H1 (cell line): ENCODE results near the gene STARD3. TPM values are rescaled to one million over a fixed set of nuclear protein-coding genes. Genes with fewer than 3 reads are reported as not detected.
A peak's percentile ranks its signal among the peaks of the same experiment; 100 is the strongest.

ENCODE experiments used
- CTCF ChIA-PET: fragments of 300-600 bp; sonication (Branson Sonifier 250); formaldehyde crosslinking; loops from one replicate; lab custom pipeline; 2021; ENCODE audit not compliant: partially characterized antibody; lab: Charles Lee
- POLR2A ChIA-PET: fragments of 300-600 bp; sonication (Branson Sonifier 250); formaldehyde crosslinking; loops from one replicate; lab custom pipeline; 2021; ENCODE audit warnings: inconsistent platforms; ENCODE audit not compliant: partially characterized antibody; lab: Charles Lee
- DNase-seq, 2 experiments: peaks; one replicate each; pipeline versions ENCODE4 v3.0.0 to v3.0.0-alpha.2; 2010 to 2022; ENCODE audit warnings: low spot score in 2 of 2, low read depth in 1 of 2, mixed read lengths in 1 of 2
- FAIRE-seq: peaks from 2 replicates; lab custom pipeline; 2011; peaks lifted over from hg19 to GRCh38; lab: Jason Lieb, UNC
- H2AFZ ChIP-seq: 2 replicates; pipeline ENCODE4 v1.8.1; 2012; ENCODE audit warnings: low read length, inconsistent platforms
- H2AK5ac ChIP-seq: 2 replicates; pipeline ENCODE4 v1.6.1; 2013; ENCODE audit warnings: low read depth, low read length
- H2BK120ac ChIP-seq: replicated peaks from 2 replicates; pipeline ENCODE3; 2013; ENCODE audit warnings: low read depth, low read length, inconsistent platforms
- H2BK12ac ChIP-seq: 2 replicates; pipeline ENCODE4 v1.6.1; 2013; ENCODE audit warnings: low read depth, low read length
- H2BK15ac ChIP-seq: 2 replicates; pipeline ENCODE4 v1.6.1; 2013; ENCODE audit warnings: low read length
- H2BK20ac ChIP-seq: 2 replicates; pipeline ENCODE4 v1.6.1; 2013; ENCODE audit warnings: low read length
- H2BK5ac ChIP-seq: 2 replicates; pipeline ENCODE4 v1.6.1; 2013; ENCODE audit warnings: low read depth, low read length
- H3K14ac ChIP-seq: 2 replicates; pipeline ENCODE4 v1.6.1; 2013; ENCODE audit warnings: inconsistent platforms; ENCODE audit not compliant: insufficient read length
- H3K18ac ChIP-seq: 2 replicates; pipeline ENCODE4 v1.6.1; 2013; ENCODE audit warnings: low read length; ENCODE audit errors: extremely low read depth
- H3K23ac ChIP-seq: 2 replicates; pipeline ENCODE4 v1.6.1; 2013; ENCODE audit warnings: inconsistent platforms; ENCODE audit not compliant: insufficient read length
- H3K23me2 ChIP-seq: 2 replicates; pipeline ENCODE4 v1.6.1; 2013; ENCODE audit warnings: low read depth, low read length
- H3K27ac ChIP-seq: 2 replicates; pipeline ENCODE4 v1.6.1; 2011; ENCODE audit warnings: low read depth, low read length, inconsistent platforms
- H3K27me3 ChIP-seq, 4 experiments: replicated peaks in 1 of 4; 1 replicate in 1 of 4; 2 replicates in 3 of 4; pipeline versions ENCODE4 v1.6.1 to v1.8.1; 2011 to 2013; ENCODE audit warnings: low read length in 3 of 4, mild to moderate bottlenecking in 3 of 4, inconsistent platforms in 2 of 4, mixed read lengths in 2 of 4, moderate library complexity in 1 of 4; ENCODE audit not compliant: control insufficient read depth in 3 of 4, insufficient read depth in 3 of 4; ENCODE audit errors: extremely low read depth in 1 of 4
- H3K36me3 ChIP-seq, 4 experiments: 2 replicates each; pipeline versions ENCODE4 v1.6.1 to v1.8.1; 2011 to 2013; ENCODE audit warnings: mild to moderate bottlenecking in 4 of 4, low read length in 3 of 4, moderate library complexity in 2 of 4, control low read depth in 1 of 4, inconsistent platforms in 1 of 4; ENCODE audit not compliant: insufficient read depth in 4 of 4, control insufficient read depth in 2 of 4
- H3K4ac ChIP-seq: replicated peaks from 2 replicates; pipeline ENCODE3; 2013; ENCODE audit warnings: low read length, low read depth, mixed read lengths, inconsistent platforms; ENCODE audit not compliant: insufficient read length
- H3K4me1 ChIP-seq, 4 experiments: replicated peaks in 1 of 4; 1 replicate in 1 of 4; 2 replicates in 3 of 4; pipeline versions ENCODE4 v1.6.1 to v1.8.1; 2011 to 2013; ENCODE audit warnings: low read length in 3 of 4, inconsistent platforms in 2 of 4, mixed read lengths in 1 of 4; ENCODE audit not compliant: insufficient read depth in 4 of 4, control insufficient read depth in 3 of 4
- H3K4me2 ChIP-seq, 2 experiments: 2 replicates each; pipeline versions ENCODE4 v1.6.1 to v1.8.1; 2011 to 2013; ENCODE audit warnings: low read depth in 2 of 2, low read length in 2 of 2, control low read depth in 1 of 2, inconsistent platforms in 1 of 2, mild to moderate bottlenecking in 1 of 2; ENCODE audit not compliant: insufficient read depth in 1 of 2
- H3K4me3 ChIP-seq, 4 experiments: fragments of 200-600, 300-600 bp in 1 of 4; sonication (generic), shearing (Covaris generic), sonication (Bioruptor Twin) in 1 of 4; 2 replicates each; pipeline versions ENCODE4 v1.5.1 to v1.8.1; 2011 to 2016; ENCODE audit warnings: low read length in 4 of 4, low read depth in 3 of 4, control low read depth in 2 of 4, inconsistent platforms in 2 of 4, mild to moderate bottlenecking in 2 of 4, mixed read lengths in 1 of 4, moderate library complexity in 1 of 4; ENCODE audit not compliant: insufficient read depth in 2 of 4; ENCODE audit errors: extremely low read depth in 1 of 4
- H3K56ac ChIP-seq: replicated peaks from 2 replicates; pipeline ENCODE3; 2013; ENCODE audit warnings: low read depth, mild to moderate bottlenecking, mixed read lengths, low read length, inconsistent platforms; ENCODE audit not compliant: insufficient read length
- H3K79me1 ChIP-seq: 2 replicates; pipeline ENCODE4 v1.6.1; 2013; ENCODE audit warnings: low read depth, low read length, control low read depth
- H3K79me2 ChIP-seq, 2 experiments: 2 replicates each; pipeline versions ENCODE4 v1.6.1 to v1.8.1; 2012 to 2013; ENCODE audit warnings: low read length in 2 of 2, mild to moderate bottlenecking in 2 of 2, inconsistent platforms in 1 of 2; ENCODE audit not compliant: insufficient read depth in 2 of 2, control insufficient read depth in 1 of 2
- H3K9ac ChIP-seq, 4 experiments: replicated peaks in 1 of 4; 1 replicate in 1 of 4; 2 replicates in 3 of 4; pipeline versions ENCODE4 v1.6.1 to v1.8.1; 2011 to 2013; ENCODE audit warnings: low read depth in 3 of 4, low read length in 3 of 4, control low read depth in 2 of 4, mild to moderate bottlenecking in 2 of 4, moderate library complexity in 2 of 4, inconsistent platforms in 1 of 4; ENCODE audit errors: extremely low read depth in 1 of 4
- H3K9me3 ChIP-seq, 2 experiments: 2 replicates each; pipeline versions ENCODE4 v1.6.1 to v1.8.1; 2012 to 2013; ENCODE audit warnings: mild to moderate bottlenecking in 2 of 2, moderate library complexity in 2 of 2, control low read depth in 1 of 2, inconsistent platforms in 1 of 2, low read depth in 1 of 2, low read length in 1 of 2, mixed read lengths in 1 of 2; ENCODE audit not compliant: insufficient read depth in 2 of 2
- H4K20me1 ChIP-seq, 2 experiments: replicated peaks in 1 of 2; 2 replicates each; pipeline versions ENCODE3 to v1.8.1; 2011 to 2013; ENCODE audit warnings: inconsistent platforms in 2 of 2, low read length in 2 of 2, mild to moderate bottlenecking in 1 of 2; ENCODE audit not compliant: insufficient read depth in 2 of 2, control insufficient read depth in 1 of 2
- H4K5ac ChIP-seq: 2 replicates; pipeline ENCODE4 v1.6.1; 2013; ENCODE audit warnings: low read length, low read depth, mixed read lengths, inconsistent platforms; ENCODE audit not compliant: insufficient read length
- H4K8ac ChIP-seq: 2 replicates; pipeline ENCODE4 v1.8.0; 2013; ENCODE audit warnings: mild to moderate bottlenecking, moderate library complexity, low read length, inconsistent platforms; ENCODE audit not compliant: insufficient read depth; ENCODE audit errors: extremely low read depth
- H4K91ac ChIP-seq: replicated peaks from 2 replicates; pipeline ENCODE3; 2013; ENCODE audit warnings: low read length, mixed read lengths, inconsistent platforms; ENCODE audit not compliant: insufficient read length
- HDAC6 ChIP-seq: IDR thresholded peaks from one replicate; pipeline ENCODE4 v1.7.1; 2012; ENCODE audit warnings: low read depth, mild to moderate bottlenecking, inconsistent platforms, low read length, moderate library complexity
- JUN ChIP-seq: IDR thresholded peaks from 2 replicates; pipeline ENCODE4 v1.6.1; 2011; ENCODE audit warnings: low read depth, mild to moderate bottlenecking, improper control_type of control experiment, low read length
- JUND ChIP-seq: IDR thresholded peaks from 2 replicates; pipeline ENCODE4 v1.6.1; 2011; ENCODE audit warnings: mild to moderate bottlenecking, improper control_type of control experiment, low read length
- KDM1A ChIP-seq: fragments of 200-600, 300-600 bp; sonication (generic); IDR thresholded peaks from 2 replicates; pipeline ENCODE4 v1.7.1; 2016; ENCODE audit warnings: mild to moderate bottlenecking, low read length, borderline replicate concordance
- RNF2 ChIP-seq: fragments of 200-900, 300-1000 bp; sonication (generic); IDR thresholded peaks from 2 replicates; pipeline ENCODE4 v1.7.1; 2016; ENCODE audit warnings: borderline replicate concordance, low read depth, mild to moderate bottlenecking, antibody characterized with exemption, low read length; ENCODE audit not compliant: poor library complexity, severe bottlenecking; ENCODE audit errors: missing control alignments
- SIX5 ChIP-seq: IDR thresholded peaks from 2 replicates; pipeline ENCODE4 v1.6.1; 2011; ENCODE audit warnings: mild to moderate bottlenecking, low read depth, low read length
- SUZ12 ChIP-seq: fragments of 200-600 bp; sonication (generic); IDR thresholded peaks from 2 replicates; pipeline ENCODE4 v1.6.1; 2012; ENCODE audit warnings: mild to moderate bottlenecking, inconsistent platforms, low read length, moderate library complexity, mixed read lengths
- WGBS, 2 experiments: shearing (Covaris generic) in 1 of 2; methylation state at CpG; one replicate each; pipeline versions ENCODE4 v1.1.6 to v1.1.7; 2013 to 2015; ENCODE audit warnings: low lambda C conversion rate in 2 of 2, mixed read lengths in 2 of 2, inconsistent platforms in 1 of 2, low coverage in 1 of 2, missing lambda C conversion rate in 1 of 2; ENCODE audit not compliant: insufficient replicate concordance in 2 of 2, insufficient coverage in 1 of 2, insufficient read length in 1 of 2; ENCODE audit errors: extremely low coverage in 1 of 2, missing lambda C conversion rate in 1 of 2; 5-methylcytosine and 5-hydroxymethylcytosine counted together
- polyA plus RNA-seq, 7 experiments: library from polyadenylated mRNA; depleted of rRNA in 3 of 7; stranded (reverse) in 5 of 7; unstranded in 2 of 7; fragments of >200 nt in 5 of 7; fragments of 200-250 nt in 2 of 7; gene quantifications; 1 replicate in 5 of 7; 2 replicates in 1 of 7; 4 replicates in 1 of 7; pipeline versions ENCODE4 v1.2.1 to v1.2.3, GENCODE V29; 2011 to 2013; ENCODE audit warnings: missing spikeins in 2 of 7, mixed read lengths in 2 of 7
- total RNA-seq: library from RNA; stranded (reverse); fragmentation: NEBNext Ultra II Directional; extraction: Animal tissue kit (Norgen Biotek cat#: 25700); gene quantifications from 2 replicates; pipeline ENCODE4 v1.2.1, GENCODE V29; 2021
- TF ChIP-seq, protein P1 (sequence below): IDR thresholded peaks from 2 replicates; pipeline ENCODE4 v1.6.1; 2012; ENCODE audit warnings: low read length, inconsistent platforms

The STARD3 gene
- total and polyA plus RNA-seq, 2 of the 8 experiments (the other 6 are each of a cell fraction or from before 2014, with no cell fraction given) = 47.6 to 80.3 TPM

DNA sequence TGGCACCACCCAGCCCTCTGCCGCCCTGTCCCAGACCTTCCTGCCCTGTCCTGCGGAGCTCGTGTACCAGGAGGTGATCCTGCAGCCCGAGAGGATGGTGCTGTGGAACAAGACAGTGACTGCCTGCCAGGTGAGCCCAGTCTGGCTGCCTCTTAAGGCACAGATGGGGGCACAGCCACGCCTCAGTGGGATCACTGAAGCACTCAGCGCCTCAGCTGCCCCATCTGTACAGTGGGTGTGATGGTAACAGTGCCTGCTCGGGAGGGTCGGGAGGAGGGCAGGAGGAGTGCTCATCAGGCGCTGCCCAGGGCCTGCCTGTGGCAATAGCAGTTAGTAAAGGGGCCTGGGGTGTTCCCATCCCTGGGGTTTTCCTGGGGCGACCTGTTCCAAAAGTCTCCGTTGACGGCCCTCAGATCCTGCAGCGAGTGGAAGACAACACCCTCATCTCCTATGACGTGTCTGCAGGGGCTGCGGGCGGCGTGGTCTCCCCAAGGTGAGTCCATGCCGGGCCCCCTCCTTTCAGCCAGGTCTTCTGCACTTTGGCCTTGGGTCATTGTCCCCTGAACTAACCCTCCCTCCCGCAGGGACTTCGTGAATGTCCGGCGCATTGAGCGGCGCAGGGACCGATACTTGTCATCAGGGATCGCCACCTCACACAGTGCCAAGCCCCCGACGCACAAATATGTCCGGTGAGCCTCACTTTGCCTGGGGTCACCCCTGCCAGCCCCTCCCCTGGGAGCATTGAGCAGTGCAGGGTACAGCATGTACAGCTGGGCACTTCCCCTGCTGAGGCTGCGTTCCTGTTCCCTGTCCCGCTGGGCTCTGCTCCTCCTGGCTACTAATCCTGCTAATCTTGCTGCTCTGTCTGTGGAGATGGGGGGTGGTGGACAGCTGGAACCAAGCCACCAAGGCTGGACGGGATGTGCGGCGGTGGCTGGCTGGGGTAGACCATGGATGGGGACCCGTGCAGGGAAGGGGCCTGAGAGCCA is 23.7 kb downstream of the STARD3 start:
- H3K4ac ChIP-seq = no peak overlapping the region
- POLR2A ChIA-PET = interaction anchor here (1.0 to 32.5 kb wide), 4 partner anchors 8 to 55 kb away, joined by 3 to 708 read pairs (median 3); partner anchors contain the start of genes ERBB2, PGAP3 and PNMT
- H3K27me3 ChIP-seq = no peaks in the 10 kb centered on the region
- no peak overlapping the region for H3K4me3 ChIP-seq
- no peak overlapping the region for H2BK120ac ChIP-seq
- no peaks in the 10 kb centered on the region for H3K23me2 ChIP-seq
- H4K91ac ChIP-seq = no peak overlapping the region
- no peak overlapping the region for H2AFZ ChIP-seq
- WGBS, 2 experiments = 96% methylated on average over 35 of the region's 35 CpGs; no CpG with 5 or more reads in 1 of the 2 experiments
- H4K8ac ChIP-seq = no peak overlapping the region; the same call in 1 of the 2 replicates
- no peak overlapping the region for H2BK15ac ChIP-seq
- no peak overlapping the region for H2AK5ac ChIP-seq
- peaks cover 0 to 9% (median 3%) of the 10 kb centered on the region in 4 experiments; a peak in 3 of 8 replicates for H3K36me3 ChIP-seq
- no peak overlapping the region for H3K56ac ChIP-seq
- CTCF ChIA-PET = interaction anchor here (0.5 to 52.4 kb wide), 8 partner anchors 8 to 113 kb away, joined by 3 to 1885 read pairs (median 4); partner anchors contain the start of genes PNMT, PPP1R1B and STARD3
- H3K14ac ChIP-seq = no peak overlapping the region
- no peak overlapping the region for H4K5ac ChIP-seq
- no peaks in the 10 kb centered on the region for H4K20me1 ChIP-seq
- no peak overlapping the region for H3K18ac ChIP-seq
- H3K9me3 ChIP-seq = no peaks in the 10 kb centered on the region
- H2BK12ac ChIP-seq = 0 out of 2 replicates have a peak overlapping the region, but pooled peaks have one; percentile 27
- no peak overlapping the region for H3K27ac ChIP-seq
- H2BK5ac ChIP-seq = no peak overlapping the region; the same call in 1 of the 2 replicates
- H3K79me2 ChIP-seq = no peaks in the 10 kb centered on the region
- no peak overlapping the region for H3K4me2 ChIP-seq
- 0 out of 2 replicates have a peak, but pooled peaks cover 2% of the 10 kb centered on the region for H3K79me1 ChIP-seq
- peak overlapping the region; percentile 72; the same call in 1 of the 2 replicates for H2BK20ac ChIP-seq
- no peak for DNase-seq
- no peak overlapping the region for H3K23ac ChIP-seq
- no peak overlapping the region; a peak in 1 of 7 replicates for H3K9ac ChIP-seq
- no peak for FAIRE-seq
- peaks cover 0 to 36% (median 29%) of the 10 kb centered on the region in 4 experiments; a peak in 6 of 7 replicates for H3K4me1 ChIP-seq
- TF ChIP-seq JUND = no peak
- TF ChIP-seq KDM1A = no peak
- TF ChIP-seq, protein P1, sequence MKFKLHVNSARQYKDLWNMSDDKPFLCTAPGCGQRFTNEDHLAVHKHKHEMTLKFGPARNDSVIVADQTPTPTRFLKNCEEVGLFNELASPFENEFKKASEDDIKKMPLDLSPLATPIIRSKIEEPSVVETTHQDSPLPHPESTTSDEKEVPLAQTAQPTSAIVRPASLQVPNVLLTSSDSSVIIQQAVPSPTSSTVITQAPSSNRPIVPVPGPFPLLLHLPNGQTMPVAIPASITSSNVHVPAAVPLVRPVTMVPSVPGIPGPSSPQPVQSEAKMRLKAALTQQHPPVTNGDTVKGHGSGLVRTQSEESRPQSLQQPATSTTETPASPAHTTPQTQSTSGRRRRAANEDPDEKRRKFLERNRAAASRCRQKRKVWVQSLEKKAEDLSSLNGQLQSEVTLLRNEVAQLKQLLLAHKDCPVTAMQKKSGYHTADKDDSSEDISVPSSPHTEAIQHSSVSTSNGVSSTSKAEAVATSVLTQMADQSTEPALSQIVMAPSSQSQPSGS = no peak
- TF ChIP-seq HDAC6 = no peak
- TF ChIP-seq SIX5 = no peak
- TF ChIP-seq SUZ12 = no peak
- TF ChIP-seq JUN = no peak
- no peak for TF ChIP-seq RNF2
